DMS 273 (cell line): Measurements from ENCODE around the gene YJU2.
"Not testable (repeated sequence)": the region's sequence is repeated elsewhere in the genome, so short reads cannot be mapped to it uniquely, and the experiment has no call there.

ENCODE experiments used
- DNase-seq: peaks from one replicate; lab custom pipeline; 2025; ENCODE audit not compliant: unreplicated experiment; lab: John Stamatoyannopoulos, UW

The YJU2 gene

DNA sequence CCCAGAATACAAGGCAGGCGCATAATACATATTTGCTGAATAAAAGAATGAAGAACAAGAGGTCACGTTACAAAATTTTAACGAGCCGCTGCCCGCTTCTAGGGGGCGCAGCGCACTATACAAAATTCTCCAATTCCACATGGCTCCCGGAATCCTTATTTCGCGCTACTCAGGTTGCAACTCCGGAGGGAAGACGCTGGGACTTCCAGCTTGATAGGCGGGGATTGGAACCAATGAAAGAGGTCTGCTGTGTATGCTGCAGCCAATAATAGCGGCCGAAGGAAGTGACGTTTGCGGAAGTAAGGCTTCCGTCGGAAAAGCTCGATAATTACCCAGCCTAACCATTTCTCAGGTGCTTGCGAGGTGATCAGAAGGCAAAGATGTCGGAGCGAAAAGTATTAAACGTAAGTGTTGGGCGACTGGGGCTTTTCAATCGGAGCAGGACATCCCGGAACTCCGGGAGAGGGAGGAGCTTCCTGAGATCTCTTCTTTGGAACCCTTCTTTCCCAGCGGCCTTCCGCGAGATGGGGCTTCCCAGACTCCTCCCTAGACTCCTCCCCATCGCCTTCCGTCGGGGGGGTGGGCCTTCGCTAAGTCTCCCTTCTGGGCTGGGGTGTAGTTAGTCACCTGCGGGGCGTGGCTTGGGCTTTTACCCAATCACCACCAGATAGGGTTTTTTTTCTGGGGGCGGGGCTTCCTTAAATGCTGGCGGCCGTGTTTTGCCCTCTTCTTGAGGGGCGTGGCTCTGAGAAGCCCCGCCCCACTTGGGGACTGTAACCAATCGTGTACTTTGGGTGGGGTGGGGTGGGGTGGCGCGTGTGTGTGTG is at the start of gene YJU2:
YJU2 (plus strand) TSS at position 314 of the 827 bp plus-strand sequence; CDS start at position 381, 67 bp downstream.
- peak; percentile 100 for DNase-seq

DNA sequence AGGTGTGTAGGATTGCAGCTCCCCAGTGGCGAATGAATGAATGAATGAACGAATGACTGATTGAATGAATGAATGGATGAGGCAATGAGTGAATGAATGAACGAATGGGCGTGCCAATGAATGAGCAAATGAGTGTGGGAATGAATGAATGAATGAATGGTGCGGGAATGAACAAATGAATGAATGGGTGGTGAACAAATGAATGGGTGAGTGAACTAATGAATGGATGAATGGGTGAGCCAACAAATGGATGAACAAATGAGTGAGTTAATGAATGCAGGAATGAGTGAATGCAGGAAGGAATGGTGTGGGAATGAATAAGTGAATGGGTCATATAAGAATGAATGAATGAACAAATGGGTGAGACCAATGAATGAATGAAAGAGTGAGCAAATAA is 49.7 kb upstream of the YJU2 start:
- DNase-seq: no peak

DNA sequence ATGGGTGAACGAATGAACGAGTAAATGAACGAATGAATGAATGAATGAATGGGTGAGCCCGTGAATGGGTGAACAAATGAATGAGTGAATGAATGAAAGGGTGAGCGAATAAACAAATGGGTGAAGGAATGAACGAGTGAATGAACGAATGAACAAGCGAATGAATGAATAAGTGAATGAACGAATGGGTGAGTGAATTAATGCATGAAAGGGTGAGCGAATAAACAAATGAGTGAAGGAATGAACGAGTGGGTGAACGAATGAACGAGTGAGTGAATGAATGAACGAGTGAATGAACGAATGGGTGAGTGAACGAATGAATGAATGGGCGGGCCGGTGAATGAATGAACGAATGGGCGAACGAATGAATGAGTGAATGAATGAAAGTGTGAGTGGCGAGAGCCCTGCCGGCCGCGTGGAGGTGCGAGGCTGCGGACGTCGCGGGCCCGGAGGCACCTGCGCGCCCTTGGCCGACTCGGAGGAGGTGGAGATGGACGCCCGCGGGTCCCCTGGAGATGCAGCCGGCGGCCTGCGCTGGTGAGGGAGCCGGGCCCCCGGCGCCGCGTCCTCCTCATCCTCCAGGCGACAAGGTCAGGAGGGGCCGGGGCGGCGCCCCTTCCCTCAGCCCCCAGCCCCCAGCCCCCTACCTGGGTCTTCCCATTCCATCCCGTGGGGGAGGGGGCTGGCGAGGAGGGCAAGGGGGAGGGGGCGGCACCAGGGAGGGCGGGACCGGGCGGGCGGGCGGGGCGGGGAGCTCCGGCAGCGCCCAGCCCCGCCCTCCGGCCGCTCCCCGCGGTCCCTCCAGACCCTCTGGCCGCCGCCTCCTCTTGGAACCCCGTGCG is 49.0 kb upstream of the YJU2 start:
- peak; percentile 69 for DNase-seq

DNA sequence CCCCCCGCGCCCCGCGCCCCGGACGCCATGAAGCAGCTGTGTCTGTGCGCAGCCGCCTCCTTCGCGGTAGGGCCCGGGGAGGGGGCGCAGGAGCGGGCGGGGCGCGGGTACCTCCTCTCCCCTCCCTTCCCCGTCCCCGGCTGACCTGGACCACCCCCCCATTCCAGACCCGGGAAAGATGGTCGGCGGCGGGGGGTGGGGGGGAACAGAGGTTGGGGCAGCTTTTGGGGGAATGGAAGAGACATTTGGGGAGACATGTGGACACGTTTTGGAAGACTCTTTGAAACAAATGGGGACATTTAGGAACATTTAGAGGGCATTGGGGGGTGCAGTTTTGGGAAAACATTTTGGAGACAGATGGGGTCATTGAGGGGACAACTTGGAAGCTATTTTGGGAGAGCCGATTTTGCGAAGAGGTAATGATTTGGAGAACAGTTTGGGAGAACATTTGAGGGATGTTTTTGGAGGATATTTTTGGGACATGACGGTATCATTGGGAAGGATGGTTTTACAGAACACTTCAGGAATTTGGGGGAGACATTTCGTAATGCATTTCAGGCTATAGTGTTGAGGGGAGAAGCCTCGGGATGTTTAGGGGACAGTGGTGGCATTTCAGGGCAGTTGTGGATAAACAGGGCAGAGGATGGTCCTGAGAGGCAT is 48.3 kb upstream of the YJU2 start:
- no peak for DNase-seq

DNA sequence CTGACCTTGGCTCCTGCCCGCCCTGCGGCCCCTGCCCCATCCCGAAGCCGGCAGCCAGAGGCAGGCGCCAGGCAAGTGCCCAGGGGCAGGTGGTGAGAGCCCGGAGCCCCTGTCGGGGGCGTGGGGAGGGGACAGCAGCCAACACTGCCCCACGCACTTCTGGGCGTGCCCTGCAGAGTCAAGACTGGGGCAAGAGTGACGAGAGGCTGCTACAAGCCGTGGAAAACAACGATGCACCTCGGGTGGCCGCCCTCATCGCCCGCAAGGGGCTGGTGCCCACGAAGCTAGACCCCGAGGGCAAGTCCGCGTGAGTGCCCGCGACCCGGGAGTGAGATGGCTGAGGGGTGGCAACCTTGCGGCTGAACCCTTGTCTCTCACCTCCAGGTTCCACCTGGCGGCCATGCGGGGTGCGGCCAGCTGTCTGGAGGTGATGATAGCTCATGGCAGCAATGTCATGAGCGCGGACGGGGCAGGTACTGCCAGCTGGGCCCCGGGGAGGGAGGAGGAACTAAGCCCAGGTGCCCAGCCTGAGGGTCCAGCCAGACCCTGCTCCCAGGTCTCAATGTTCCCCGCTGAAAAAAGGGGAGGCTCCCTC is 47.1 kb upstream of the YJU2 start:
- DNase-seq: peak; percentile 51

DNA sequence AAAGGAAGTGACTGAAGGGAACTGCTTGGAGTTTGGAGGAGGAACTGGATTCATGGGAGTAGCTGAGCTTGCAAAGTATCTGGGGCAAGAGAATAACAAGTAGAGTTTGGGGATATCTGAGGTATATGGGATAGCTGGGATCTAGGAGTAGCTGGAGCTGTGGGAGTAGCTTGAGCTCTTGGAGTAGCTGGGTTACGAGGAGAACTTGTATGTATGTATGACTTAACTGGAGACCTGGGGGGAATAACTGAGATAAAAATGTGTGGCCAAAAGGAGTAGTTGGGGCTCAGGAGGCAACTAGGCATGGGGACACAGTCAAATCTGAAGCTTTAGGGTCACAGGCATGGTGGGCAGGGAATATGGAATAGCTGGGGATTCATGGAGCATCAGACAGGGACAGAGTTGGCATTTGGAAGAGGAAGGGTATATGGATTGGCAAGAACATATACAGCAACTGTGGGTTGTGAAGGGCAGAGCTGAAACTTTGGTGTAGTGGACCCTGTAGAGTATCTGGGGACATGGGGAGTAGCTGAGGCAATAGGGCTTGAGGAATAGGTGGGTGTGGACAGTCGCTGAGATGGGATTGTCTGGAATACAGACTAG is 45.8 kb upstream of the YJU2 start:
- no peak for DNase-seq

DNA sequence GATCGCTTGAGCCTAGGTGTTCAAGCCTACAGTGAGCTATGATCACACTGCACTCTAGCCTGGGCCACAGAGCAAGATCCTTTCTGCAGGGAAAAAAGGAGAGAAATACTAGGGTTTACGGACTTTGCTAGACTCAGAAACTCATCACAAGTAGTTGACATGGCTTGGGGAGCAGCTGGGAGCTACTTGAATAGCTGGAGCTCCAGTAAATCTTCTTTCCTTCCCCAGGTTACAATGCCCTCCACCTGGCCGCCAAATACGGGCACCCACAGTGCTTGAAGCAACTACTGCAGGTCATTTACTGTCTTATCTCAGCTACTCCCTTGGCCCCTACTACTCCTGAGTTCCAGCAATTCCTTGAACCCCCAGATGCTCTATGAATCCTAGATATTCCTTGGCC is 45.1 kb upstream of the YJU2 start:
- DNase-seq: no peak

DNA sequence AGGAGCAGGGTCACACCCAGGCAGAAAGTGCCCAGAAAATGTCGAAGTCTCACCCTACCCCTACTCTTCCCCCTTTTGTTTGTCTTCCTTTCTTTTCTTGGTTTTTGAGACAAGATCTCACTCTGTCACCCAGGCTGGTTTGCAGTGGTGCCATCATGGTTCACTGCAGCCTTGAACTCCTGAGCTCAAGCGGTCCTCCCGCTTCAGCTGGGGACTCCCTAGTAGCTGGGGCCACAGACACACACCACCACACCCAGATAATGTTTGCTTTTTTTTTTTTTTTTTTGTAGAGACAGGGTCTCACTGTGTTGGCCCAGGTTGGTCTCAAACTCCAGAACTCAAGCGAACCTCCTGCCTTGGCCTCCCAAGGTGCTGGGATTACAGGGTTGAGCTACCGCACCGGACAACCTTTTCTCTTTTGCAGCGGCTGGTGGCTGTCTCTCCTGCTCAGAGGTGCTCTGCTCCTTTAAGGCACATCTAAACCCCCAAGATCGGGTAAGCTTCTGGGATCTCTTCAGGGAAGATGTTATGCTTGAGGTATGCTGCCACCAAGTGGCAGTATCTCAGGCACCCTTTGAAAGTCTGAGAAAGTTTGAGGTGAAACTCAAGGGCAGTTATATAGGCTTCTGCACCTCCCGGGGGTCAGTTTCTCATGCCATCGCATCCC is 39.9 kb upstream of the YJU2 start:
- DNase-seq: peak; percentile 59

DNA sequence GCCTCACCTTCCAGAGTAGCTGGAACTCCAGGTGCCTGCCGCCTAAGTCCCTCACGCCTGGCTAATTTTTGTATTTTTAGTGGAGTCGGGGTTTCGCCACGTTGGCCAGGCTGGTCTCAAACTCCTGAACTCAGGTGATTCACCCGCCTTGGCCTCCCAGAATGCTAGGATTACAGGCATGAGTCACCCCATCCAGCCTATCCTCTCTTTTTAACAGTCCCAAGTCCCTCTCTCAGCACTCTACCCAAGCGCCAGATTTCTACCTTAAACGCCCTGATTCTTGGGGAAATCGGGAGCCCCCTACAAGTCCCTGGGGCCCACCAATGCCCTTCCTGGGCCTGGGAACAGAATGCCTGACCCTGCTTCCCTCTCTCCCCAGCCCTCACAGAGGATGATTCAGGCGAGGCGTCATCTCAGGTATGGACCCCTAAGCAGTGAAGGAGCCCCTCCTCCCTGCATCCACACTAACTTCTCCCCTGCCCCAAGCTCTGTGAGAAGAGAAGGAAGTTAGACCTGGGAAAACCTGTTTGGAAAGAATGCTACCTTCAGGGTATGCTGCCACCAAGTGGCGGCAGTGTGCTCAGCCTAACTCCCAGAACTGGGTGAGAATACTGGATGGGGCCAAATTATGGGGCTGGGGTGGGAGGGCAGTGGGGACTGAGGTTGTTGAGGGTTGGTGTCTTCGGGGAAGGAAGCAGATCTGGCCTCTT is 38.3 kb upstream of the YJU2 start:
- peak; percentile 57 for DNase-seq

DNA sequence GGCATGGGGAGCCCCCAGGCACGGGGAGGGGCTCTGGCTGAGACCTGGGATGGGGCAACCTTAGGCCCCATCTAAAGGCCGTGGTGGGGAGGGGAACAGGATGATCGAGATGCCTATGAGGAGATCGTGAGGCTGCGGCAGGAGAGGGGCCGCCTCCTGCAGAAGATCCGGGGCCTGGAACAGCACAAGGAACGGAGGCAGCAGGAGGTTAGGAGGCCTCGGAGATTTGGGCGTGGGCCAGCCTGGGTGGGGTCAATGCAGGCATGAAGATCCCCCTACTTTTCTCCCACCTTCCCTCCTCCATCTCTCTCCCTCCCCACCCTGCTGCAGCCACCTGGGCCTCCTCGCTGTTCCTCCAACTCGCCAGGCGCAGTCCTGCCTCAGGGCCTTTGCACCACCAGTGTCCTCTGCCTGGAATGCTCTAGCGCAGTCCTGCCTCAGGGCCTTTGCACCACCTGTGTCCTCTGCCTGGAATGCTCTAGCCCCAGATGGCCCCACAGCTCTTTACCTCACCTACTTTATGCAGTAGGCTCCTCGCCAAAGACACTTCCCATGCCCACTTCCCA is 36.6 kb upstream of the YJU2 start:
- DNase-seq: no peak

DNA sequence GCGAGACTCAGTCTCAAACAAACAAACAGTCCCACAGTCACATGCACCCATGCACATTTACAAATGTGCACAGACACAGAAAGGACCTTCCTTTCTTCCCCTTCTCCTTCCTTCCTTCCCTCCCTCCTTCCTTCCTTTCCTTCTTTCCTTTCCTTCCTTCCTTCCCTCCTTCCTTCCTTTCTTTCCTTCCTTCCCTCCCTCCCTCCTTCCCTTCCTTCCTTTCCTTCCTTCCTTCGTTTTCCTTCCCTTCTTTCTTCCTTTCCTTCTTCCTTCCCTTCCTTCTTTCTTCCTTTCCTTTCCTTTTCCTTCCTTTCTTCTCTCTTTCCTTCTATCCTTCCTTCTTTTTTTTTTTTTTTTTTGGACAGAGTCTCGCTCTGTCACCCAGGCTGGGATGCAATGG is 33.8 kb upstream of the YJU2 start:
- DNase-seq: no peak

DNA sequence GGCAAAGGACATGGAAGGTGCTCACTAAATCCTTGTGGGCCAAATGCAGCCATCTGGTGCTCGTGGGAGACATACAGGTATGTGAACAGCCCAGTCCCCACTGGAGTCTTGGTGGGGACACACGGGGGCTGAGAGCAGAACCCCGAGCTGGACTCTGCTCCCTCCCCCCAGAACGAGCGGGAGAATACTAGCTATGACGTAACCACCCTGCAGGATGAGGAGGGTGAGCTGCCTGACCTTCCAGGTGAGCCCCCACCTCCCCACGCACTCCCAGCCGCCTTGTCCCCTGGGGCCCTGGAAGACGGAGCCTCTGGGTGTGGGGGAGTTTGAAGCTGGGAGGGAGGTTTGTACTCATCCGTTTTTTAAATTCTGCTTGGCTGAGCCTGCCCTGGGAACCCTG is 31.1 kb upstream of the YJU2 start:
- DNase-seq: no peak

DNA sequence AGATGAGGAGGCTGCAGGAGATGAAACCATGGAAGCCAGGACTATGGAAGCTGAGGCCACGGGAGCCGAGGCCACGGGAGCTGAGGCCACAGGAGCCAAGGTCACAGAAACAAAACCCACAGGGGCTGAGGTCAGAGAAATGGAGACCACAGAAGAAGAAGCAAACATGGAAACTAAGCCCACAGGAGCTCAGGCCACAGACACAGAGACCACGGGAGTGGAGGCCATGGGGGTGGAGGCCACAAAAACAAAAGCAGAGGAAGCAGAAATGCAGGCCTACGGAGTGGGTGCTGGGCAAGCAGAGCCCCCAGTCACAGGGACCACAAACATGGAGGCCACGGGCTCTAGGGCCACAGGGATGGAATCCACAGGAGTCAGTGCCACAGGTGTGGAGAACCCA is 30.0 kb upstream of the YJU2 start:
- no peak for DNase-seq

DNA sequence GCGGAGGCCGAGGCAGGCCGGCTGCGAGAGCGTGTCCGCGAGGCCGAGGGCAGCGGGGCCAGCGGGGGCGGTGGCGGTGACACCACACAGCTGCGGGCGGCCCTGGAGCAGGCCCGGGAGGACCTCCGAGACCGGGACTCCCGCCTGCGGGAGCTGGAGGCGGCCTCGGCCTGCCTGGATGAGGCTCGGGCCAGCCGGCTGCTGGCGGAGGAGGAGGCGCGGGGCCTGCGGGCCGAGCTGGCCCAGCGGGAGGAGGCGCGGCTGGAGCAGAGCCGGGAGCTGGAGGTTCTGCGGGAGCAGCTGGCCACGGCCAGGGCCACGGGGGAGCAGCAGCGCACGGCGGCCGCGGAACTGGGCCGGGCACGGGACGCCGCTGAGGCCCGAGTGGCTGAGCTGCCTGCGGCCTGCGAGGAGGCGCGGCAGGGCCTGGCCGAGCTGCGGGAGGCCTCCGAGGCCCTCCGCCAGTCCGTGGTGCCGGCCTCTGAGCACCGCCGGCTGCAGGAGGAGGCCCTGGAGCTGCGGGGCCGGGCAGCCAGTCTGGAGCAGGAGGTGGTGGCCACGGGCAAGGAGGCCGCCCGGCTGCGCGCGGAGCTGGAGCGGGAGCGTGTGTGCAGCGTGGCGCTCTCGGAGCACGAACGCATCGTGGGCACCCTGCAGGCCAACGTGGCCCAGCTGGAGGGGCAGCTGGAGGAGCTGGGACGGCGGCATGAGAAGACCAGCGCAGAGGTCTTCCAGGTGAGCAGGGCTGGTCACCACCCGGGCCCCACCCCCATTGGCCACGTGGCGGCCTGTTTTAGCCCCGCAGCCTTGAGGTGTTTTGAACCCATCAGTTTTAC is 29.2 kb upstream of the YJU2 start:
- DNase-seq: no peak

DNA sequence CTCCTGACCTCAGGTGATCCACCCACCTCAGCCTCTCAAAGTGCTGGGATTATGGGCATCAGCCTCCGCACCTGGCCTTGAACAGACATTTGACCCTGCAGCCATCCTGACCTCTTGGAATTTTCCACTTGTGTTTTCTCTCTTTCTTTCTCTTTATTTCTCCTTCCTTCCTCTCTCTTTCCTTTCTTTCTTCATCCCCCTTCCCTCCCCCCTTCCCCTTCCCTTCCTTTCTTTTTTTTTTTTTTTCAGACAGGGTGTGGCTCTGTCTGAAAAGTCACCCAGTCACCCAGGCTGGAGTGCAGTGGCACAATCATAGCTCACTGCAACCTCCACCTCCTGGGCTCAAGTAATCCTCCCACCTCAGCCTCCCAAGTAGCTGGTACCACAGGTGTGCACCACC is 28.4 kb upstream of the YJU2 start:
- not testable (repeated sequence) for DNase-seq

DNA sequence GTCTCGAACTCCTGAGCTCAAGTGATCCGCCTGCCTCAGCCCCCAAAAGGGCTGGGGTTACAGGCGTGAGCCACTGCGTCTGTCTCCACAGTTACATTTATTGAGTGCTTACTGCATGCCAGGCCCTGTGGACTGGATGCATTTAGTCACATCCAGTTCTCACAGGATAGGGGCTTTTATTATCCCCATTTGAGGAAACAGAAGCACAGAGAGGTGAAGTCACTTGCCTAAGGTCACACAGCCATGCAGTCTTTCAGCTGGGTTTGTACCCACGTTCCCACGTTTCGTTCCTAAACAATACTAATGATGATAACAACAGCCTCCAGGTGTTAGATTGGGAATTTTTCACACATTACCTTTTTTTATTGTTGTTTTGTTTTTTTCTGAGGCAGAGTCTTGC is 26.7 kb upstream of the YJU2 start:
- no peak for DNase-seq

DNA sequence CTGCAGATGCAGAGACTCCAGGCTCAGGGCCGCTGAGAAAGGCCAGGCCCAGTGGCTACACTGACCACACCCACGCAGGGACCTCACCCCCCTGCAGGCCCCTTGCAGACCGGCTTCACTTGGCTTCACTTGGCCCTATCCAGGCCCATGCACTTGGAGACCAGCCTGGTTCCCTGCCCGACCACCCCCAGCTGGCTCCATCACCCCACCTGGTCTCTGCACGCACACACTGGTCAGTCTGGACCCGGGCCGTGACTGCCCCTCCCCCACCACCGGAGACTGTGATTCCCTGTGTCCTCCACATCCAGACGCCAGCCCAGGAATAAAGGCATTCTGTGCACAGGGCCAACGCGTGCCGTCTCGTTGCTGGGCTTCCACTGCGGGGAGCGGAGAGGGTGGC is 22.4 kb upstream of the YJU2 start:
- DNase-seq: no peak

DNA sequence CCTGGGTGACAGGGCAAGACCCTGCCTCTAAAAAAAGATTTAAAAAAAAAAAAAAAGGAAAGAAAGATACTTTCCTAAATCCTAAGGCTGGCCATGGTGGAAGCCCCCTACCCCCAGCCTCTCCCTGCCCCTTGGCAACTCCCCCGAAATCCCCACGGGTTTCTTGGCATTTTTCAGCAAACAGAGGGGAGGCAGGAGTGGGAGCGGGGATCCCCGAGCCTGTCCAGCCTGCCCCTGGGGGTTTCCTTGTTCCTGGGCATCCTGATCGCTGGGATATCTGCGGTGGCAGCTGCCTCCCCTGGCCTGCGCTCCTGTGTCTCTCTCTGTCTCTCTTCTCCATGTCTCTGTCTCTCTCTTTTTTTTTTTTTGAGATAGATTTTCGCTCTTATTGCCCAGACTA is 21.0 kb upstream of the YJU2 start:
- no peak for DNase-seq

DNA sequence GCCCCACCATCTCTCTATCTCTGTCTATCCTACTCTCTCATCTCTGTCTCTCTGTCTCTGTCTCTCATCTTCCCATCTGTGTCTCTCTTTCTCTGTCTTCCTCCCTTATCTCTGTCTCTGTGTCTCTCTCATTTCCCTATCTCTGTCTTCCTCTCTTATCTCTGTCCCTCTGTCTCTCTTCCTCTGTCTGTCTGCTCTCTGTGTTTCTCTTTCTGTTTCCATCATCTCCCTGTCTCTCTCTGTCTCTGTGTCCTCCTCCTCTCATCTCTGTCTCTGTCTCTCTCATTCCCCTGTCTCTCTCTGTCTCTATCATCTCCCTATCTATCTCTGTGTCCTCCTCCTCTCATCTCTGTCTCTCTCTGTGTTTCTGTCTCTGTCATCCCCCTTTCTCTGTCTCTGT is 19.1 kb upstream of the YJU2 start:
- DNase-seq: no peak
